ENCODE measurements around the gene LIMCH1.

DNA sequence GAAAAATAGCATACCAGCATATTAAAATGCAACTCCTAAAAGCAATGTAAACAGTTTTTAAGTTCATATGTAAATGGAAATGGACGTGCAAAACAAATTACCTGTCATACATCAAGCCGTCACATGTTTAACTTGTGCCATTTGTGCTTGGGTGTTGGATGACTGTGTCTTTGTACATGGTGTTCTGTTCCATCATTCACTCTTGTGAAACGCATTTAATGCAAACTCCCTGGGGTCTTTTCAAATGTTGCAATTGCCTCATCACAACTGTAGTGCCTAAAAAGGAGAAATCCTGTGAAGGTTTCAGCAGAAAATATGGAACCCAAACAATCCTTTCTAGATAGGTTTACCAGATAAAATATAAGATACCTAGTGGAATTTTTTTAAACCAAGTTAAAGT, 158.2 kb downstream of the LIMCH1 start:
- TF ChIP-seq, protein P1, sequence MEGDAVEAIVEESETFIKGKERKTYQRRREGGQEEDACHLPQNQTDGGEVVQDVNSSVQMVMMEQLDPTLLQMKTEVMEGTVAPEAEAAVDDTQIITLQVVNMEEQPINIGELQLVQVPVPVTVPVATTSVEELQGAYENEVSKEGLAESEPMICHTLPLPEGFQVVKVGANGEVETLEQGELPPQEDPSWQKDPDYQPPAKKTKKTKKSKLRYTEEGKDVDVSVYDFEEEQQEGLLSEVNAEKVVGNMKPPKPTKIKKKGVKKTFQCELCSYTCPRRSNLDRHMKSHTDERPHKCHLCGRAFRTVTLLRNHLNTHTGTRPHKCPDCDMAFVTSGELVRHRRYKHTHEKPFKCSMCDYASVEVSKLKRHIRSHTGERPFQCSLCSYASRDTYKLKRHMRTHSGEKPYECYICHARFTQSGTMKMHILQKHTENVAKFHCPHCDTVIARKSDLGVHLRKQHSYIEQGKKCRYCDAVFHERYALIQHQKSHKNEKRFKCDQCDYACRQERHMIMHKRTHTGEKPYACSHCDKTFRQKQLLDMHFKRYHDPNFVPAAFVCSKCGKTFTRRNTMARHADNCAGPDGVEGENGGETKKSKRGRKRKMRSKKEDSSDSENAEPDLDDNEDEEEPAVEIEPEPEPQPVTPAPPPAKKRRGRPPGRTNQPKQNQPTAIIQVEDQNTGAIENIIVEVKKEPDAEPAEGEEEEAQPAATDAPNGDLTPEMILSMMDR (IDR thresholded peaks at IDR 0.05): no peak
- no peak for TF ChIP-seq POLR2A (IDR thresholded peaks at IDR 0.05)
- TF ChIP-seq POLR2AphosphoS5 (IDR thresholded peaks at IDR 0.05): no peak
- no peak for TF ChIP-seq EP300 (IDR thresholded peaks at IDR 0.05)
